ENCODE measurements around the gene FOXP1. TPM values are rescaled to one million over a fixed set of nuclear protein-coding genes. Genes with fewer than 3 reads are reported as not detected.

The FOXP1 gene
- total RNA-seq, 1 donor = 55.7 TPM

DNA sequence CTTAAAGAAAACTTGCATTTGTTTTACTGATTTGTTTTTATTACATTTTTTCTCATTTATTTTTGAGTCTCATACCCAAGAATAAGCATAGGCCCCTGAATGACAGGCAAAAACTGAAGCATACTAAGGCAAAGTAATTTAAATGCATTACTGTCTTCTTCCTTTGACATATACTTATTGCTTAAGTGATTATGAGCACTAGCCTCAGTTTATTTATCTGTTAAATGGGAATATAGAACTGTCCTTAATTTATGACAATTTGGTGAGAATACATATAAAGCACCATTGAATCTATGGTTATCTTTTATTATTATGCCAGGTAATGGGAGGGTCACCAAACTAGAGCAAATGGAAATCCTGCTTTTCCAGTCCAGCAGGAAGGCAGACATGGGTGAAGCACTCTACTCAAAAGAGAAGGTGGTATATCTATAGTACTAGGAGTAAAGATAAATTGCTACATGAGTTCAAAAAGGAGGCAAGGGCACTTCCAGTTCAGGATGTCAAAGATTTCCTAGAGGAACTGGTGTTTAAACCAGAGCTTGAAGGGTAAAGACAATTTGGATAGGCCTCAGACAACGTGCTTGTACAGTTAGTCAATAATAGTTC, 435.0 kb downstream of the FOXP1 start:
- H3K4me3 ChIP-seq (ENCODE audit: low read depth, low read length) = no peak overlapping the region
- TF ChIP-seq, protein P1, sequence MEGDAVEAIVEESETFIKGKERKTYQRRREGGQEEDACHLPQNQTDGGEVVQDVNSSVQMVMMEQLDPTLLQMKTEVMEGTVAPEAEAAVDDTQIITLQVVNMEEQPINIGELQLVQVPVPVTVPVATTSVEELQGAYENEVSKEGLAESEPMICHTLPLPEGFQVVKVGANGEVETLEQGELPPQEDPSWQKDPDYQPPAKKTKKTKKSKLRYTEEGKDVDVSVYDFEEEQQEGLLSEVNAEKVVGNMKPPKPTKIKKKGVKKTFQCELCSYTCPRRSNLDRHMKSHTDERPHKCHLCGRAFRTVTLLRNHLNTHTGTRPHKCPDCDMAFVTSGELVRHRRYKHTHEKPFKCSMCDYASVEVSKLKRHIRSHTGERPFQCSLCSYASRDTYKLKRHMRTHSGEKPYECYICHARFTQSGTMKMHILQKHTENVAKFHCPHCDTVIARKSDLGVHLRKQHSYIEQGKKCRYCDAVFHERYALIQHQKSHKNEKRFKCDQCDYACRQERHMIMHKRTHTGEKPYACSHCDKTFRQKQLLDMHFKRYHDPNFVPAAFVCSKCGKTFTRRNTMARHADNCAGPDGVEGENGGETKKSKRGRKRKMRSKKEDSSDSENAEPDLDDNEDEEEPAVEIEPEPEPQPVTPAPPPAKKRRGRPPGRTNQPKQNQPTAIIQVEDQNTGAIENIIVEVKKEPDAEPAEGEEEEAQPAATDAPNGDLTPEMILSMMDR (IDR thresholded peaks at IDR 0.05; ENCODE audit: insufficient read depth, low read depth, low read length) = no peak
- no peak for DNase-seq (ENCODE audit: low read depth)

DNA sequence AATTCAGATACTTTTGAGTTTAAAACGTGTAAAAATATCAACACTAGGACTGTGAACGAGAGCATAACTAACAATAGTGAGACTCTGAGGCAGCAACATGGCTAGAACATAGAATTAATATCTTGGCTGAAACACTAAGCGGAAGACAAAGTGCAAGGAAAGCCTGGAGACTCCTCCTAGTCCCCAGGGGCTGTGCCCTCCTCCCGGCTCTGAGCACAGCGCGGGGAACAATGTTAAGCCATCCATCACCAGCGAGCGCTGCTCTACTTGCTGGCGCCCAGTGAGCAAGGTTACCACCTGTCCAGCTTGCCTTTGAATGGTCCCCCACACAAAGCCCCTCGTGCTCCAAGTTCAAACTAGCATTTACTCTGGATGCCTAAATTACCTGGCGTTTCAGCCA, 436.9 kb downstream of the FOXP1 start:
- DNase-seq (ENCODE audit: low read depth) = no peak
- TF ChIP-seq, protein P1 (IDR thresholded peaks at IDR 0.05; ENCODE audit: insufficient read depth, low read depth, low read length) = no peak
- no peak overlapping the region for H3K4me3 ChIP-seq (ENCODE audit: low read depth, low read length)

DNA sequence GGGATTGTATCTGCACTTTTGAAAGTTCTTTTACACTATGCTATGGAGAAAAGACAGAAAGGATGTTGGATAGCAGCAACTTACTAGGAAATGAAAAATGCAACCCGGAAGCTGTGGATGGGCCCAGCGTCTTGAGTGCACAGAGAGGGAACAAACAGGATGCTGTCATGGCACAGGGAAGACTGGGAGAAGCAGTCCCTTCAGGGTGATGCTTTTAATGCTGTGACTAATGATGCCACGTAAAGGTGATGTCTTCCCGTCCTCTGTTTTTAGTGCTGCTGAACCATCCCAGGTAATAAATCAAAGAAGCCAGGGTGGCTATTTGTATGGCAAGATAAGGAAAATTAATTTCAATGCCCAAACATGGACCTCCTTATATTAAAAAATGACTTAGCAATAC, 437.6 kb downstream of the FOXP1 start:
- TF ChIP-seq, protein P1 (IDR thresholded peaks at IDR 0.05; ENCODE audit: insufficient read depth, low read depth, low read length) = no peak
- no peak overlapping the region for H3K4me3 ChIP-seq (ENCODE audit: low read depth, low read length)
- no peak for DNase-seq (ENCODE audit: low read depth)

DNA sequence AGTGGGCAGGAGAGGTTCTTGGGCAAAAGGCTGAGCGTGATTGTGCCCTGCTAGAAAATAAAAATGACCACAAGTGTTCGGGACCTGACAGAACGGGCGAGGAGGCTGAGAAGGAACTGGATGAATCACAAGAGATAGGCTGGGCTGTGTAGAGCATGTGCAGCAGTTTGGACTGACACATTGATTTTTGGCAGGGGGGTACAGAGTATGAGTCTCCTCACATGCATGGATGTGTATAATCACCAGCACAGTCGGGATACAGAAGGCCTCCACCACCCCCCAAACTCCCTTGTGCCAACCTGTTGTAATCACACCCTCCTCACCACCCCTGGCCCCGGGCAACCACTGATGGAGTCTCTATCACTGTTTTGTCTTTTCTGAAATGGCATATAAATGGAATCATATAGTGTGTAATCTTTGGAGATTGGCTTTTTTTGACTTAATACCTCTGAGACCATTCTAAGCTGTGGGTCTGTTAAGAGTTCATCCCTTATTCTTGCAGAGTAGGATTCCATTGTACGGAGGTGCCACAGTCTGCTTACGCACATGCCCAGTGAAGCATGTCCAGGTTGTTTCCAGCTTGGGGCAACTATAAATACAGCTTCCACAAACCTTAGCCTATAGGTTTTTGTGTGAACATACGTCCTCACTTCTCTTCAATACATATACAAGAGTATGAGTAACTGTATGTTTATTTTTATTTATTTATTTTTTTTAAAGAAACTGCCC, 438.8 kb downstream of the FOXP1 start:
- TF ChIP-seq, protein P1 (IDR thresholded peaks at IDR 0.05; ENCODE audit: insufficient read depth, low read depth, low read length) = no peak
- no peak for DNase-seq (ENCODE audit: low read depth)
- H3K4me3 ChIP-seq (ENCODE audit: low read depth, low read length) = no peak overlapping the region

DNA sequence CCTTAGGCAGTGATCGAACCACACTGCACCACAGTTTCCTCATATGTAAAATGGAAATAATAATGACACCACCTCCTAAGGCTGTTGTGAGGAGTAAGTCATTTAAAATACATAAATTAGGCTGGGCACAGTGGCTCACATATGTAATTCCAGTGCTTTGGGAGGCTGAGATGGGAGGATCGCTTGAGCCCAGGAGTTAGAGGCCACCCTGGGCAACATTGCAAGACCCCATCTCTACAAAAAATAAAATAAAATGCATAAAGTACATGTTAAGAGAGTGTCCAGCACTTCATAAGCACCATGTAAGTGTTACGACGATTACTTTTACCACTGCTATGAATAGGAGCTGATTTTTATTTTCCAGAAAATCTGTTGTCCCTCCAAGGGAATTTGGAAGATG, 440.0 kb downstream of the FOXP1 start:
- TF ChIP-seq, protein P1 (IDR thresholded peaks at IDR 0.05; ENCODE audit: insufficient read depth, low read depth, low read length) = no peak
- DNase-seq (ENCODE audit: low read depth) = no peak
- no peak overlapping the region for H3K4me3 ChIP-seq (ENCODE audit: low read depth, low read length)

DNA sequence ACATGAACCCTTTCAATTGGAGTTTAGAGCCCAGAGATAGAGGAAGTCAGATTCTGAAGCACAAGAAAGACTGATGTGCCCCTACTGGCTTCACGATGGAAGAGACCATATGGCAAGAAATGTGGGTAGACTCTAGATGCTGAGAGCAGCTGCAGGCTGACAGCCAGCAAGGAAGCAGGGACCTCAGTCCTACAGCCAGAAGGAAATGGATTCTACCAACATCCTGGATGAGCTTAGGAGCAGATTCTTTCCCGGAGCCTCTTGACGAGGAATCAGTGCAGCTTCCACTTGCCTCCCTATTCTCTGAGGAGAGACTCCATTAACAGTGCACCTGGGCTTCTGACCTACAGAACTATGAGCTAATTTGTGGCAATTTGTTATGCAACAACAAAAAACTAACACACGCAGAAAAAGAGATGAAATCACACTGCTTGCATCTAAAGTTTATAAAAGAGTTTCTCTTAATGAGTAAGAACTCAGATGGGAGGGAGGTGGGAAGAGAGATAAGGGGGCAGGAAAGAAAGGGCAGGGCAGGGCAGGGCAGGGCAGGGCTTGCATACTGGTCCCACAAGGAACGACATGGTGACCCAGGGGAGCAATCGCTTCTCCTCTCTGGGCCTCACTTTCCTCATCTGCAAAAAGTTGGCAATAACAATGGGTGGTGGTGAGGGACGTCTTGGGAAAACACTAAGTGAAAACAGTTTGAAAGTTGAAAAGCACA, 440.9 kb downstream of the FOXP1 start:
- no peak for DNase-seq (ENCODE audit: low read depth)
- TF ChIP-seq, protein P1 (IDR thresholded peaks at IDR 0.05; ENCODE audit: insufficient read depth, low read depth, low read length) = no peak

More for the DNA sequence above, 440.9 kb downstream of the FOXP1 start:
- no peak overlapping the region for H3K4me3 ChIP-seq (ENCODE audit: low read depth, low read length)
